DOHH2 (cell line): ENCODE data around the gene PLCB3.
A peak's percentile ranks its signal among the peaks of the same experiment; 100 is the strongest.

ENCODE experiments used
- H3F3A ChIP-seq: fragments of 200-600 bp; sonication (generic), shearing (Covaris generic); 2 replicates; pipeline ENCODE4 v1.6.0; 2016; ENCODE audit warnings: antibody characterized with exemption, mild to moderate bottlenecking; ENCODE audit not compliant: control insufficient read depth, insufficient read depth
- H3K27ac ChIP-seq: fragments of 200-600 bp; sonication (generic); 2 replicates; pipeline ENCODE4 v1.5.1; 2014; ENCODE audit warnings: low read depth, mild to moderate bottlenecking, low read length, moderate library complexity
- H3K27me3 ChIP-seq: fragments of 200-600 bp; sonication (generic); 2 replicates; pipeline ENCODE4 v1.6.1; 2014; ENCODE audit warnings: mild to moderate bottlenecking, low read length, mixed read lengths; ENCODE audit not compliant: control insufficient read depth
- H3K36me3 ChIP-seq: fragments of 200-600 bp; sonication (generic); 2 replicates; pipeline ENCODE4 v1.6.1; 2014; ENCODE audit warnings: mild to moderate bottlenecking, low read length, moderate library complexity, mixed read lengths; ENCODE audit not compliant: control insufficient read depth
- H3K4me1 ChIP-seq: fragments of 200-600 bp; sonication (generic); 2 replicates; pipeline ENCODE4 v1.6.1; 2014; ENCODE audit warnings: mild to moderate bottlenecking, low read length, mixed read lengths; ENCODE audit not compliant: control insufficient read depth
- H3K4me2 ChIP-seq: fragments of 200-600 bp; sonication (generic); 2 replicates; pipeline ENCODE4 v1.6.0; 2014; ENCODE audit warnings: mild to moderate bottlenecking, low read length, moderate library complexity
- H3K4me3 ChIP-seq: fragments of 200-600 bp; sonication (generic); 2 replicates; pipeline ENCODE4 v1.5.1; 2014; ENCODE audit warnings: mild to moderate bottlenecking, low read length, mixed read lengths
- H3K79me2 ChIP-seq: fragments of 200-600 bp; sonication (generic); 2 replicates; pipeline ENCODE4 v1.6.1; 2014; ENCODE audit warnings: mild to moderate bottlenecking, low read length, mixed read lengths; ENCODE audit not compliant: control insufficient read depth
- H3K9me2 ChIP-seq: fragments of 200-600 bp; sonication (generic); replicated peaks from 2 replicates; pipeline ENCODE4 v1.6.1; 2014; ENCODE audit warnings: mild to moderate bottlenecking, low read length, mixed read lengths; ENCODE audit not compliant: control insufficient read depth
- H3K9me3 ChIP-seq: fragments of 200-600 bp; sonication (generic); 2 replicates; pipeline ENCODE4 v1.6.1; 2014; ENCODE audit warnings: antibody characterized with exemption, low read length, mixed read lengths; ENCODE audit not compliant: control insufficient read depth, insufficient read depth
- H4K20me1 ChIP-seq: fragments of 200-600 bp; sonication (generic); 2 replicates; pipeline ENCODE4 v1.6.0; 2014; ENCODE audit warnings: low read depth, mild to moderate bottlenecking, antibody characterized with exemption, low read length, moderate library complexity; ENCODE audit not compliant: control insufficient read depth, insufficient read depth
- EZH2phosphoT487 ChIP-seq: fragments of 200-600 bp; sonication (generic); IDR thresholded peaks from 2 replicates; pipeline ENCODE4 v1.6.1; 2017; ENCODE audit warnings: borderline replicate concordance, mild to moderate bottlenecking, antibody characterized with exemption, low read length, moderate library complexity, mixed read lengths
- TF ChIP-seq, protein P1 (sequence below): fragments of 200-600 bp; sonication (generic); IDR thresholded peaks from one replicate; pipeline ENCODE4 v1.5.1; 2014; ENCODE audit warnings: antibody characterized with exemption, mild to moderate bottlenecking, low read depth, low read length; ENCODE audit not compliant: poor library complexity, severe bottlenecking

PLCB3 gene

DNA sequence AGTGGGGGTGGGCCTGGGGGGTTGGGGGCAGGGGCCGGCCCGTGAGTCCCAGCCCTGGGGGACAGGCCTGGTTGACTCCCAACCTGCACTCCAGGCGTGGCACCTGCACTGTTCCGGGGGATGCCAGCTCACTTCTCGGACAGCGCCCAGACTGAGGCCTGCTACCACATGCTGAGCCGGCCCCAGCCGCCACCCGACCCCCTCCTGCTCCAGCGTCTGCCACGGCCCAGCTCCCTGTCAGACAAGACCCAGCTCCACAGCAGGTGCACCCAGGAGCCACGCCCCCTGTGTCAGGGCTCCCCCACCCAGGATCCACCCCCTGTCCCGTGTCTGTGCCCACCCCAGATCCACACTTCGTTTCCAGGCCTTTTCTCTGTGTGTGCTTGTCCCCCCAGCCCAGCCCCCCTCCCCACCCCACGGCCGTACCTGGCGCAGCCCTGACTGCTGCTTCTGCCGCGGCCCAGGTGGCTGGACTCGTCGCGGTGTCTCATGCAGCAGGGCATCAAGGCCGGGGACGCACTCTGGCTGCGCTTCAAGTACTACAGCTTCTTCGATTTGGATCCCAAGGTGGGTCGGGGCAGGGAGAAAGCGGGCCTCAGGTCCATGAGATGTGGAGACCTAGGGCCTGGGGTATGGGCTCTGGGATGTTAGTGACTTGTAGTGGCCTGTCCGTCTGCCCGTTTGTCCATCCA is 40.0 kb upstream of the PLCB3 start:
- peak overlapping the region; percentile 15; the same call in 1 of the 2 replicates for H3K4me2 ChIP-seq
- no peak overlapping the region for H3K4me3 ChIP-seq
- H3K9me3 ChIP-seq, result no peaks in the 10 kb centered on the region
- H3K79me2 ChIP-seq, result peaks cover 47% of the 10 kb centered on the region
- H3K36me3 ChIP-seq, result peaks cover 82% of the 10 kb centered on the region
- H3K4me1 ChIP-seq, result peaks cover 96% of the 10 kb centered on the region
- peaks cover 22% of the 10 kb centered on the region for H3F3A ChIP-seq
- H4K20me1 ChIP-seq, result no peaks in the 10 kb centered on the region; the same call in 1 of the 2 replicates
- H3K27ac ChIP-seq, result no peak overlapping the region
- H3K27me3 ChIP-seq, result no peaks in the 10 kb centered on the region
- no peaks in the 10 kb centered on the region for H3K9me2 ChIP-seq
- no peak for TF ChIP-seq EZH2phosphoT487
- TF ChIP-seq, protein P1, sequence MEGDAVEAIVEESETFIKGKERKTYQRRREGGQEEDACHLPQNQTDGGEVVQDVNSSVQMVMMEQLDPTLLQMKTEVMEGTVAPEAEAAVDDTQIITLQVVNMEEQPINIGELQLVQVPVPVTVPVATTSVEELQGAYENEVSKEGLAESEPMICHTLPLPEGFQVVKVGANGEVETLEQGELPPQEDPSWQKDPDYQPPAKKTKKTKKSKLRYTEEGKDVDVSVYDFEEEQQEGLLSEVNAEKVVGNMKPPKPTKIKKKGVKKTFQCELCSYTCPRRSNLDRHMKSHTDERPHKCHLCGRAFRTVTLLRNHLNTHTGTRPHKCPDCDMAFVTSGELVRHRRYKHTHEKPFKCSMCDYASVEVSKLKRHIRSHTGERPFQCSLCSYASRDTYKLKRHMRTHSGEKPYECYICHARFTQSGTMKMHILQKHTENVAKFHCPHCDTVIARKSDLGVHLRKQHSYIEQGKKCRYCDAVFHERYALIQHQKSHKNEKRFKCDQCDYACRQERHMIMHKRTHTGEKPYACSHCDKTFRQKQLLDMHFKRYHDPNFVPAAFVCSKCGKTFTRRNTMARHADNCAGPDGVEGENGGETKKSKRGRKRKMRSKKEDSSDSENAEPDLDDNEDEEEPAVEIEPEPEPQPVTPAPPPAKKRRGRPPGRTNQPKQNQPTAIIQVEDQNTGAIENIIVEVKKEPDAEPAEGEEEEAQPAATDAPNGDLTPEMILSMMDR, result no peak

- Histone ChIP-seq H3F3A (peaks cover 22% of the 10 kb centered on the region), H3K4me1 (peaks cover 52% of the 10 kb centered on the region), H3K36me3 (peaks cover 71% of the 10 kb centered on the region), H3K9me3 (no peaks in the 10 kb centered on the region), H4K20me1 (no peaks in the 10 kb centered on the region), H3K27me3 (no peaks in the 10 kb centered on the region), H3K79me2 (peaks cover 8% of the 10 kb centered on the region), H3K4me3 (no peak overlapping the region), H3K27ac (peak overlapping the region; percentile 29; the same call in 1 of the 2 replicates), H3K9me2 (no peaks in the 10 kb centered on the region), H3K4me2 (no peak overlapping the region)
- no peak for TF ChIP-seq EZH2phosphoT487
- TF ChIP-seq, protein P1, result peak; percentile 29
Observed at GRCh38 chr11:64216879-64217278, 34.5 kb upstream of the PLCB3 start.

DNA sequence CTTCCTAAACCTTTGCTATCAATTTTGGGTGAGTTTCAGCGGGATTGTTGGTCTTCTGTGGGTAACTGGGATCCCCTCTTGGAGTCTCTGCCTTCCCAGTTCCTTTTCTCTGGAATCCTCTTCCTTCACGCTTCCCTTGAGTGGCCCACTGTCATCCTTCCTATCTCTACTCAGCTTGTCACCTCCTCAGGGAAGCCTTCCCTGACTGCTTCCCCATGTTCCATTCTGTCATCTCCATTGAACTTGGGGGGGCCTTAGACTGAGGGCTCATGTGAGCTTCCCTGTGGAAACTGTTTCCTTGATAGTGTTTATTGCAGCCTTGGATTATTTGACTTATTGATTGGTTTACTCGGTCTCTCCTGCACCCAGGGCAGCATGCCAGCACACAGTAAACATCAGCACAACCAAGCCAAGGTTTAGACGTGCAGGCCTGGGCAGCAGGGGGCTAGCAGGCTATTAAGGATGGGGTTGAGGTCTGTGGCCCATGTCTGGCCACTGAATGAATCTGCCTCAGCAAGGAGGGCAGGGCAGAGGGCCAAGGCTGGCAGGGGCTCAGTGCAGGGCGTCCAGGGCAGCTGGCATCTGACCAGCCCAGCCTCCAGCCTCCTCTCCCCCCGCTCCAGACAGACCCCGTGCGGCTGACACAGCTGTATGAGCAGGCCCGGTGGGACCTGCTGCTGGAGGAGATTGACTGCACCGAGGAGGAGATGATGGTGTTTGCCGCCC is 32.5 kb upstream of the PLCB3 start:
- Histone ChIP-seq H3K36me3 (peaks cover 71% of the 10 kb centered on the region), H3K4me1 (peaks cover 33% of the 10 kb centered on the region), H3K79me2 (peaks cover 3% of the 10 kb centered on the region; the same call in 1 of the 2 replicates), H3F3A (peaks cover 24% of the 10 kb centered on the region), H3K4me2 (no peak overlapping the region), H4K20me1 (no peaks in the 10 kb centered on the region), H3K27me3 (no peaks in the 10 kb centered on the region), H3K4me3 (no peak overlapping the region), H3K27ac (no peak overlapping the region), H3K9me2 (no peaks in the 10 kb centered on the region), H3K9me3 (no peaks in the 10 kb centered on the region)
- no peak for TF ChIP-seq EZH2phosphoT487
- TF ChIP-seq, protein P1, result no peak
